NCI-H2171 treated with DMSO at 0.1 percent for 48 hours (cell line): Measurements from ENCODE around the gene PRKG1.
A peak's percentile ranks its signal among the peaks of the same experiment; 100 is the strongest.

Source experiments
- DNase-seq: peaks from one replicate; lab custom pipeline; 2025; lab: John Stamatoyannopoulos, UW

PRKG1 gene

DNA sequence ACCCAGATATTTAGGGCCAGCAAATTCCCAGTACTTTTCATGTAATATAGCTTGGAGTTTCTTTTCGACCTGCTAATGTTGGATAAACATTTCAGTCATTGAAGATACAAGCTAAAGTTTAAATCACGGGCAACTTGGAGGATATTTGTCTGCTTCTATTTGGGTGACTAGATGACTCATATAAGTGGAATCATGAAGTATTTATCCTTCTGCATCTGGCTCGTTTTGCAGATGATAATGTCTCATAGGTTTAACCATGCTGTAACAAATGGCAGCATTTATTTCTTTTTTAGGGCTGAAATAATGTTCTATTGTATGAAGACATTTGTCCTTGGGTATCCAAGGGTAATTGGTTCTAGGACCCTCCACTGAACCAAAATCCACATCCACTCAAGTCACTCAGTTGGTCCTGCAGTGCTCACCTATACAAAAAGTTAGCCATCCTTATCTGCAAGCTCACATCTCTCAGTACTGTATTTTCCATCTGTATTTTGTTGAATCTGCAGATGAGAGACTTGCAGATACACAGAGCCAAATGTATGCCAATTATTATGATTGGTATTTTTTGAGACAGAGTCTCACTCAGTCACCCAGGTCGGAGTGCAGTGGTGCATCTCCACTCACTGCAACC is 812.3 kb downstream of the PRKG1 start:
- DNase-seq = no peak

- no peak for DNase-seq
These were observed 814.0 kb downstream of the PRKG1 start for GRCh38 chr10:51888263-51888662.

- no peak for DNase-seq
These were observed 818.0 kb downstream of the PRKG1 start for GRCh38 chr10:51892313-51892712.

DNA sequence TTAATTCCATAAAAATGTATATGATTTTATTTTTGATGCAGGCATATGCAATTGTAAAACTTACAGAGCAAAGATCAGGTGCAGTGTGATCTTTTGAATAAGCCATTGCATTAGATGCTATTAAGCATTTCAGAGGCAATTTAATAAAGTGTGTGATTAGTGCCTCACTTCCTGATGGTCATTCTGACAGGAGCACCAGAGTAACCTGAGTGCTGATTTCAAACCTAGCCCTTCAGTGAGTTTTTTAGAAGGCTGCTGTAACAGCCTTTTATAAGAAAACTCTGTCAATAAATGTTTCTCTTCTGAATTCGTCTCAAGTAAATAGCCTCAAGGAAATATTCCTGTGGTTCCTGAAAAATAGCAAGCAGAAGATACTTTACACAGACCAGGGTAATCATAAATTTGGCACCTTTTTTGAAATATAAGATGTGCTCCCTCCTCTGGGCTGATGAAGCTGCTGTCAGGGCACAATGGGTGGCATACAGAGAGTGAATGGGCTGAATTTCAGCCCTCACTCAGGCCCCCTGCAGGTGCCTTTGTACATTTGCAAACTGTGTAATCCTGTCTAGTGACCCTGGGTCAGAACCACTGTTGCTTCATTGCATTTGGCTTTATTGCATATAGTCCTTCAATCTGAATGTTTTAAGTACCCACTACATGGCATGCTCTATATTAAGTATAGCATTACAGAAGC is 818.8 kb downstream of the PRKG1 start:
- no peak for DNase-seq

- DNase-seq = no peak
These were observed 820.7 kb downstream of the PRKG1 start for GRCh38 chr10:51894771-51895578.

DNA sequence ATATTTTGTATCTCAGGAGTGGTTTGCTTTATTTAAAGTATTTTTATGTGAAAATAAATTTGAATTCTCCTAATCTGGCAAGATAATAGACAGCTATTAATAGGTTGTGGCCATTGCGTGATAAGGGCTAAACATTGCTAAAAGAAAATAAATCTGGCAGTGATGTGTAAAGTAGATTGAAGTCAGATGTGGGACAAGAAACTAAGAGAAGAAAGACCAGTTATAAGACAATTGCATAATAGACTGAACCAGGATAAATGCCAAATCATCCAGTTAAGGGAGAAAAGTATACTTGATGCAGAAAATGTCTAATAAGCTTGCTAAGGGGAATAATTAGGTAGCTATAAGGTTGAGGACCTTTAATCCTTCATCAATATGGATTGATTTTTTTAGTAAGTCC is 822.6 kb downstream of the PRKG1 start:
- no peak for DNase-seq

- DNase-seq = no peak
These were observed 823.3 kb downstream of the PRKG1 start for GRCh38 chr10:51897560-51897959.

GRCh38 chr10:51900180-51900579 is 825.9 kb downstream of the PRKG1 start:
- no peak for DNase-seq

DNA sequence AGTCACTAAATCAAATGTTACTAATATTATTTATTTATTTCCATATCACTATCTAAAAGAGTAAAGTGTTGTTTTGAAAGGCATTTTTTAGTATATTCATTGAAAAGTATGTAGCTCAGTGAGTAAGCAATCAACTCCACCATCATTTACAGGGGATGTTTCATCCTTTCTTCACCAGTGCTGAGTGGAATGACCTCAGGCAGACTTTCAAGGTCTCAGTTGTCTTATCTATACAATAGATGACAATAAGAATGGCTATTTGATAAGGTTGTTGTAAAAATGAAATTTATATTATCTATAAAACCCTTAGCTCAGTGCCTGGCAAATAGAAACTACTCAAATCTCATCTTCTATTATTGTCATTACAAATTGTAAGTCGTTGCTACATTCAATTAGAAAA is 829.4 kb downstream of the PRKG1 start:
- DNase-seq = no peak

DNA sequence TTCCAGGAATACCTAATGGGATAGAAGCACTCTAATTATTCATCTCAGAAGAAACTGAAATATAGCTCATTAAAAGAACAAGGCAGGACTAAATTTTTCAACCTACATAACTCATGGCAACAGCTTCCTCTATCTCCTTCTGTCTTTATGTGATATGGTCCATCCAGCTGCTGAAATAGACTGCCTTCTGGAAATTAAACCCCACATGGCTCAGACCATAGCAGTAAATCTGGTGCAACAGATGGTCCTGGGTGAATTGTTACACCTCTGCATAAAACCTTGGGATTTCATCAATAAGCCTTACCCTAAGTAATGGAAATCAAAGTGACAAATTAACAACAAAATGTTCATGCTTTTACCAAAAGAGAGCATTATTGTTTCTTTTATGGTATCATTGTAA is 830.7 kb downstream of the PRKG1 start:
- DNase-seq = peak; percentile 29

DNA sequence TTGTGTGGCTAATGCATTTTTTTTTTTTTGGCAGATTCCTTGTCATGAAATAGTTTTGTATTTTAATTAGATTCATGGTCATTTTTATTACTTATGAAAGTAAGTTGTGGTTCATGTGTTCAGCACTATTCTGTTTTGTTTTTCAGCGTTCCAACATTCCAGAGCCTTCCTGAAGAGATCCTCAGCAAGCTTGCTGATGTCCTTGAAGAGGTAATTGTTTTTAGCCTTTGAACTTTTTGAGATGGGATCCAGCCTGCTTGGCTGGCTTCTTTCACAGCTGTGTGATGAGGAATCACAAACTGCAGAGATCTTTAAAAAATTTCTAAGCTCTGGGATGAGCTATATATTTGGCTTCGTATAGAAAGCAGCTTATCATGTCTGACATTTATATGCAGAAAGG is 833.1 kb downstream of the PRKG1 start:
- no peak for DNase-seq

DNA sequence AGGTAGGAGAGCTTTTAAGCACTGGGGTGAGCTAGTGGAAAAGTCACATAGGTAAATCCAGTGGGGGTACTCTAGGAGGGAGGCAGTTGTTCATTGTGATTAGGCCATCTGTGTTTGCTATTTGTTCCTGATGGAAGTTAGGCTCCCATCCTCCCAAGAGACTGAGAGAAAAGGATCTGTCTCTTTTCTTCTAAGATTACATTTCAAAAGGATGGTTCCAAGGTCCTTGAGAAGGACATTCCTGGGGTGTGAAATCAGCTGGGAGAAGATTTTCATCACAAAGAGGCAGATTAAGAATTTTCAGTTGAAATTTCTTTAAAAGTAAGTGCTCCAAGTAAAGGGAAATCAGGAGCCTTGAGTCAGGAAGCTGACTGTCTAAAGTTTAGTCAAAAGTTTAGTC is 835.9 kb downstream of the PRKG1 start:
- peak; percentile 40 for DNase-seq

- DNase-seq = no peak
These were observed 836.3 kb downstream of the PRKG1 start for GRCh38 chr10:51910596-51910995.

GRCh38 chr10:51911723-51912122 is 837.4 kb downstream of the PRKG1 start:
- no peak for DNase-seq

GRCh38 chr10:51915031-51915542 is 840.8 kb downstream of the PRKG1 start:
- DNase-seq = no peak

GRCh38 chr10:51918440-51918839 is 844.2 kb downstream of the PRKG1 start:
- DNase-seq = no peak

- DNase-seq = no peak
These were observed 844.6 kb downstream of the PRKG1 start for GRCh38 chr10:51918884-51919325.

- DNase-seq = no peak
These were observed 846.4 kb downstream of the PRKG1 start for GRCh38 chr10:51920672-51921071.

DNA sequence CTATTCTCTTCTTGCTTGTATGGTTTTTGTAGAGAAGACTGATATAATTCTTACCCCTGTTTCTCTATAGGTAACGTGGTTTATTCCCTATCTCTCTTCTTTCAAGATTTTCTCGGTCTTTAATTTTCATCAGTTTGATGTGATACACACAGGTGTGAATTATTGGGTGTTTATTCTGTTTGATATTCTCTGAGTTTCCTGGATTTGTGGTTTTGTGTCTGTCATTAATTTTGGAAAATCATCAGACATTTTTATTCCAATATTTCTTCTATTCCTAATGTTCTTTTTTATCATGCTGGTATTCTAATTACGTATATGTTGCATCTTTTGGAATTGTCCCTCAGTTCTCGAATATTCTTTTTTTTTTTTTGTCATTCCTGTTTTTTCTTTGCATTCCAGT is 850.1 kb downstream of the PRKG1 start:
- no peak for DNase-seq

DNA sequence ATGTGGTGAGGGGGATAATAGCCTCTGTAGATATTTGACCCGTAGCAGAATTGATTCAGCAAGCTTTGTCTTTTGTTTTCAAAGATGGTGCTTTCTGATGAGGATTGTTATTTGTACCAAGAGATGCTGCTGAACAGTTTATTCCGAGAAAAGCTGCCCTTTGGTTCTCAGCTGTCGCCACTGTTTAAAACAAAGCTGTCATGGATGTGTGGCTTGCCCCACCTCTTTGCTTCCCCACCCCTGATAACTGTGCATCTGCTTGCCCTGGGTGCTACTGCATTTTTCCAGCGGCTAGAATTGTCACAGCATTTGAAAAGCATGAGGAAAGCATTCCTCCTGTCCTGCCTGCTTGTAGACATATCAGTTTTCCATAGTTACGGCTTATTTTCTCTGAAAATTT is 852.0 kb downstream of the PRKG1 start:
- no peak for DNase-seq

GRCh38 chr10:51928162-51928561 is 853.9 kb downstream of the PRKG1 start:
- no peak for DNase-seq

DNA sequence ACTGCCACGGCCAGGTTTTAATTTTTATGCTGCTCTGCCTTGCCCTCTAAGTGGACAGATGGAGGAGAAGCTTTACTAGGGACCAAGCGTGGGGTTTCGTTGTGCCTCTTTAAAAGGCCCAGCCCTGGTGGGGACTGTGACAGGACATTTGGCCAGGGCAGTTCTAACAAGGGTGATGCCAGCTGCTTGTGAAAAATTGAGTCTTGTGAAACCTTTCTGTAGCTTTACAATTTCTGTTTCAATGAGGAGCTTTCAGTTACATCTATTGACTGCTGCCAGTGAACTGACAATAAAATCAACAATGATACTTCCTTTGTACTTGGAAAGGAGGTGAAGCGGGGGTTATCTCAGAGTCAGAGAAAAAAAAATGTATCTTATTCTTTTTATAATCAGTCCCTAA is 858.2 kb downstream of the PRKG1 start:
- no peak for DNase-seq

- DNase-seq = no peak
These were observed 860.1 kb downstream of the PRKG1 start for GRCh38 chr10:51934373-51934772.
